ENCODE data around the gene LAMTOR5.

The LAMTOR5 gene

GRCh38 chr1:110453829-110454228, 46.3 kb upstream of the LAMTOR5 start:
- TF ChIP-seq CREB1 (IDR thresholded peaks at IDR 0.05; ENCODE audit: low read depth) (no peak), FOXM1 (IDR thresholded peaks at IDR 0.05; ENCODE audit: borderline replicate concordance, low read depth) (no peak), EP300 (IDR thresholded peaks at IDR 0.05; ENCODE audit: borderline replicate concordance) (no peak), TCF12 (IDR thresholded peaks at IDR 0.05; ENCODE audit: low read depth) (no peak), YY1 (IDR thresholded peaks at IDR 0.05; ENCODE audit: low read depth) (no peak), TEAD4 (IDR thresholded peaks at IDR 0.05) (no peak), NFIC (IDR thresholded peaks at IDR 0.05) (no peak), EGR1 (IDR thresholded peaks at IDR 0.05) (no peak), RAD21 (IDR thresholded peaks at IDR 0.05; ENCODE audit: low read depth) (no peak), REST (IDR thresholded peaks at IDR 0.05; ENCODE audit: low read depth) (no peak), ZBTB7A (IDR thresholded peaks at IDR 0.05; ENCODE audit: low read depth) (no peak), CEBPB (IDR thresholded peaks at IDR 0.05) (no peak), TAF1 (IDR thresholded peaks at IDR 0.05; ENCODE audit: low read depth) (no peak)
- TF ChIP-seq, protein P1, sequence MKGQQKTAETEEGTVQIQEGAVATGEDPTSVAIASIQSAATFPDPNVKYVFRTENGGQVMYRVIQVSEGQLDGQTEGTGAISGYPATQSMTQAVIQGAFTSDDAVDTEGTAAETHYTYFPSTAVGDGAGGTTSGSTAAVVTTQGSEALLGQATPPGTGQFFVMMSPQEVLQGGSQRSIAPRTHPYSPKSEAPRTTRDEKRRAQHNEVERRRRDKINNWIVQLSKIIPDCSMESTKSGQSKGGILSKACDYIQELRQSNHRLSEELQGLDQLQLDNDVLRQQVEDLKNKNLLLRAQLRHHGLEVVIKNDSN (IDR thresholded peaks at IDR 0.05) = no peak
- TF ChIP-seq, protein P2, sequence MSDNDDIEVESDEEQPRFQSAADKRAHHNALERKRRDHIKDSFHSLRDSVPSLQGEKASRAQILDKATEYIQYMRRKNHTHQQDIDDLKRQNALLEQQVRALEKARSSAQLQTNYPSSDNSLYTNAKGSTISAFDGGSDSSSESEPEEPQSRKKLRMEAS (IDR thresholded peaks at IDR 0.05) = no peak

GRCh38 chr1:110452330-110452729, 44.8 kb upstream of the LAMTOR5 start:
- TF ChIP-seq FOXM1 (IDR thresholded peaks at IDR 0.05; ENCODE audit: borderline replicate concordance, low read depth) (no peak), EP300 (IDR thresholded peaks at IDR 0.05; ENCODE audit: borderline replicate concordance) (no peak), EGR1 (IDR thresholded peaks at IDR 0.05) (no peak)

DNA sequence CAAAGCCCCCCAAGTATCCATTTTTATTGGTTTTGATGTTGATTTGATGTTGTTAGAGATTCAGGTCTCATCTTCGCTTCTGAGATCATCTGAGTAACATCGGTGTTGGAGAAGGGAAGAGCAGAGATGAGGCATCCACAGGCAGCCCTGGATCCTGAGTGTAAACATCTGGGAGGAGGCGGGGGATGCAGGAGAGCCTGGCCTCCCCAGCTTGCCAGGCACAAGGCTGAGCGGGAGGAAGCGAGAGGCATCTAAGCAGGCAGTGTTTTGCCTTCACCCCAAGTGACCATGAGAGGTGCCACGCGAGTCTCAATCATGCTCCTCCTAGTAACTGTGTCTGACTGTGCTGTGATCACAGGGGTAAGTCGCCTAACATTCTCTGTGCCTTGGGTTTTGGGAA, 43.4 kb upstream of the LAMTOR5 start, which contains the start of gene PROK1:
Gene PROK1, plus strand, starts transcription at position 221 of the 400 bp plus-strand sequence. Its CDS starts 68 bp downstream, at position 289.
- TF ChIP-seq FOXM1 (IDR thresholded peaks at IDR 0.05; ENCODE audit: borderline replicate concordance, low read depth) (no peak), CEBPB (IDR thresholded peaks at IDR 0.05) (no peak)

- TF ChIP-seq CEBPB (IDR thresholded peaks at IDR 0.05) (no peak), TCF12 (IDR thresholded peaks at IDR 0.05; ENCODE audit: low read depth) (no peak), EP300 (IDR thresholded peaks at IDR 0.05; ENCODE audit: borderline replicate concordance) (no peak), NFIC (IDR thresholded peaks at IDR 0.05) (no peak), FOXM1 (IDR thresholded peaks at IDR 0.05; ENCODE audit: borderline replicate concordance, low read depth) (no peak), YY1 (IDR thresholded peaks at IDR 0.05; ENCODE audit: low read depth) (no peak), RAD21 (IDR thresholded peaks at IDR 0.05; ENCODE audit: low read depth) (no peak), TEAD4 (IDR thresholded peaks at IDR 0.05) (no peak), CREB1 (IDR thresholded peaks at IDR 0.05; ENCODE audit: low read depth) (no peak), TAF1 (IDR thresholded peaks at IDR 0.05; ENCODE audit: low read depth) (no peak), EGR1 (IDR thresholded peaks at IDR 0.05) (no peak), REST (IDR thresholded peaks at IDR 0.05; ENCODE audit: low read depth) (no peak), ZBTB7A (IDR thresholded peaks at IDR 0.05; ENCODE audit: low read depth) (no peak)
- TF ChIP-seq, protein P2 (IDR thresholded peaks at IDR 0.05) = no peak
- TF ChIP-seq, protein P1 (IDR thresholded peaks at IDR 0.05) = no peak
Observed at GRCh38 chr1:110449661-110450651, 42.5 kb upstream of the LAMTOR5 start.

- no peak for TF ChIP-seq EP300 (IDR thresholded peaks at IDR 0.05; ENCODE audit: borderline replicate concordance)
- no peak for TF ChIP-seq REST (IDR thresholded peaks at IDR 0.05; ENCODE audit: low read depth)
- no peak for TF ChIP-seq TCF12 (IDR thresholded peaks at IDR 0.05; ENCODE audit: low read depth)
- no peak for TF ChIP-seq CEBPB (IDR thresholded peaks at IDR 0.05)
- TF ChIP-seq NFIC (IDR thresholded peaks at IDR 0.05) = no peak
- TF ChIP-seq RAD21 (IDR thresholded peaks at IDR 0.05; ENCODE audit: low read depth) = no peak
- no peak for TF ChIP-seq CREB1 (IDR thresholded peaks at IDR 0.05; ENCODE audit: low read depth)
- TF ChIP-seq FOXM1 (IDR thresholded peaks at IDR 0.05; ENCODE audit: borderline replicate concordance, low read depth) = no peak
- no peak for TF ChIP-seq EGR1 (IDR thresholded peaks at IDR 0.05)
- no peak for TF ChIP-seq ZBTB7A (IDR thresholded peaks at IDR 0.05; ENCODE audit: low read depth)
- TF ChIP-seq, protein P1 (IDR thresholded peaks at IDR 0.05) = no peak
- no peak for TF ChIP-seq YY1 (IDR thresholded peaks at IDR 0.05; ENCODE audit: low read depth)
- TF ChIP-seq TEAD4 (IDR thresholded peaks at IDR 0.05) = no peak
- TF ChIP-seq TAF1 (IDR thresholded peaks at IDR 0.05; ENCODE audit: low read depth) = no peak
- TF ChIP-seq, protein P2 (IDR thresholded peaks at IDR 0.05) = no peak
Observed at GRCh38 chr1:110444561-110444960, 37.1 kb upstream of the LAMTOR5 start.

All from Ishikawa (cell line).